GM19099 (cell line): ENCODE measurements around the gene WDR5B.

ENCODE experiments used
- POLR2A ChIP-seq: IDR thresholded peaks from 3 replicates; pipeline ENCODE4 v1.6.1; 2011; ENCODE audit warnings: low read depth; ENCODE audit not compliant: insufficient read length; ENCODE audit errors: extremely low read depth

The WDR5B gene

DNA sequence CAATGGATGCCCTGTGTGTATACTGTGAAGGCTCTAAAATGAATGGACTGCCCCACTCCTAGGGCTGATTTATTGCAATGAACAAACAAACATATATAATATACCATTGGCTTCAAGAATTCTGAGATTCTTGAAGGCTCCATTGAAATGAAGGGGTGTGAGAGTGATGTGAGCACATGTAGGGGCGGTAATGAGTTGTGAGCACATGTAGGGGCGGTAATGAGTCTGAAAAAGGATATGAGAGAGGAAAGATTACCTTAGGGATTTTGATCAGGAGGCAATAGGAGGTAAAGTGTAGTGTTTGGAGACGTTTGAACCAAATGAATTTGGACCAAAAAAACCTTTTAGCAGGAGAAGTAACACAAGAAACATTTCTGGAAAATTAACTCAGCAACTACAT, 28.2 kb downstream of the WDR5B start:
- no peak for TF ChIP-seq POLR2A

DNA sequence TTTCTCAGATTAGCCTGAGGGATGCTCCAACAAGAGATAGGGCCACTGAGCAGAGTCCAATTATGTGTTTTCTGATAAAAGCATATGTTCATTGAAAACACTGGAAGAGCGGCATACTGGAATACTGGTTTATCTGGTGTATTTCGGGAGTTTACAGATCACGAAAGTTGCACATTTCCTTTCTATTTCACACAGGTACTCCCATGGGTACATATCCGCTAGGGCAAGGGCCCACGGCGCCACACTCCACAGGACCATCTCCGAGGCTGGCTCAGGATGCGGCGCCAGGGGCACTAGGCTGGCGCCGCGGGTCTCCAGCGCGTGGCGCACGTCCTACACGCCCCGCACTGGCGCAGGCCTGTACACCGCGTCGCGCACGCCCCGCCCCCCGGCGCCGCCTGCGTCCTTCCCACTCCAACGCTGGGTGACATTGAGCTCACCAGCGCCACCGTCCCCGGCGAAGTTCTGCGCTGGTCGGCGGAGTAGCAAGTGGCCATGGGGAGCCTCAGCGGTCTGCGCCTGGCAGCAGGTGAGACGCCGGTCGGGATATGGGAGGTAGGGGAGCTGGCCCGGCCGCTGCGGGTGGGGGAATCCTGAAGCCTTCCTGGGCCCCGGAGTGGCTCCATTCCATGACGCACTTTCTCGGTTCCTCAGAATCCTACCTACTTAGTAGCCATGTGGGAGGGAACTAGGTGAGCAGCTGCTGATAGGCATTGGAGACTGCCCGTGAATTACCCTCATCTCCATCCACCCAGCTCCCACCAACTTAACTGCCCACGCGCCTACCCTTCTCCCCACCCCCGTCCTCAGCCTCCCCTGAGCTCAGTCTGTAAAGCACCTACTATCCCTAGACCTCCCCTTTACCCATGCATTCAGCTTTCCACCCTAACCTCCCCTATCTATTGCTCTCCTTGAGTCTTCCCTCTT, 31.8 kb downstream of the WDR5B start, which contains the start of gene FAM162A:
Gene FAM162A (plus strand): TSS at position 412 of the 927 bp plus-strand sequence. CDS start 84 bp downstream, at position 496.
- TF ChIP-seq POLR2A, result peak; percentile 88

DNA sequence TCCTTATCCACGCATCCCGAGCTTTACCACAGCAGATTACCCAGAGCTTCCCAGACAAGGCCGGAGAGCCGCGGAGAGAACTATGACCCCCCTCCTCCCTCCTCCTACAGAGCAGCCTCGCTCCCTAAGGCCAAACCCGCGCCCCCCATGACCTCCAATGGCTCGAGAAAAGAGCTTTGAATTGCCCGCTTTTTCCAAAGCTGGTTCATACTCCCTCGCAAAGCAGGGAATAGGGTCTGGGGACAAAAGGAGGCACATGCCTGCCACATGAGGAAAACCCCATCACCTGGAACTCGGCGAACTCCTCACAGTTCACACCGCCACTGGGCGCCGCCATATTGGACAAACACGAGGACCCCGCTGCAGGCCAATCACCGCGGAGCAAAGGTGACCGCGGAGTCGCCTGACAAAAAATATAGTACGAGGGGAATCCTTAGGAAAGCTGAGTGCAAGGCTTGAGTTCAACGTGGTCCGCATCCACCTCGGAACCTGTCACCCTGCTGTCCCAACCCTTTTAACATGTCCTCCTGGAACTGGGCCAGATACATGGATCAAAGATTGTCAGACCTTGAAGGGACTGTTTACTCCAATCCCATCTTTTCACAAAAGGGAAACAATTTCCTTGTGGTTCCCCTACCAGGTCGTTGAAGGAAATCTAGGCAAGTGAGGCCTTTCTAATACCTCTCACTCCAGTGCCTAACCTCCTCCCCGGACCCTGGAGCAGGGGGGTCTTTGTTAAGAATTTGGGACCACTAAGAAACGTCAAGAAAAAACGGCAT, 32.8 kb downstream of the WDR5B start, which contains the start of gene MIX23:
Gene MIX23 (minus strand): TSS at position 344 of the 779 bp plus-strand sequence. CDS start 7 bp downstream, at position 337.
- TF ChIP-seq POLR2A, result peak; percentile 77

DNA sequence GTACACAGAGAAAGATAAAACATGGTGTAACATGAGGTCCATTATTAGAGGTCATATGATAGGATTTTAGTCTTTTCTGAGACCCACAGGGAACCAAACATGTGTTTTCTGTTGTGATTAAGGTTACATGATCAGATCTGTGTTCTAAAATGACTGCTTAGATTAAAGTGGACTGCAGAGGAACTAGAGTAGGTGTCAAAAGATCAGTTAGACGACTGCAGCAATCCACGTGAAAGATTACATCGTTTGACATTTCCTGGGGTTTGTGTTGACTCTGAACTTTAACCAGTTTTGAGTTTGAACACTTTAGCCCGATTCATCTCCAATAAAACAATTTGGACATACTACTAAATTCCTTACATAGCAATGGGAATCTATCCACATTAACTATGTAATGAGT, 37.9 kb downstream of the WDR5B start:
- TF ChIP-seq POLR2A, result no peak

DNA sequence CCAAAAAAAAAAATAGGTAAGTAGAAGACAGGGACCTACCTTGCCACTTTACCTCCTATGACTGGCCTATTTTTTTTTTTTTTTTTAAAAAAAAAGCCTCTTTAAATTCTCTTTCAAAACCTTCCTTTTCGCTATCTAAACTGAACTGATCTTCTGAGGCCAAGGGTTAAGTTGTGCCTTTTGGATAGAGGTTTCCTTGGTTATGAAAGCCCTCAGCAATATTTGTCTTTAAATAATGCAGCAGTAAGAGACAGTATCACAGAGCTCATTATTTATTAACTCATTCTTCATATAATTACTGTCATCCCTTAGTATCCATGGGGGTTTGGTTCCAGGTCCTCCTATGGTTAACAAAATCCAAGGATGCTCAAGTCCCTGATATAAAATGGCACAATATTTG, 41.8 kb downstream of the WDR5B start:
- no peak for TF ChIP-seq POLR2A

DNA sequence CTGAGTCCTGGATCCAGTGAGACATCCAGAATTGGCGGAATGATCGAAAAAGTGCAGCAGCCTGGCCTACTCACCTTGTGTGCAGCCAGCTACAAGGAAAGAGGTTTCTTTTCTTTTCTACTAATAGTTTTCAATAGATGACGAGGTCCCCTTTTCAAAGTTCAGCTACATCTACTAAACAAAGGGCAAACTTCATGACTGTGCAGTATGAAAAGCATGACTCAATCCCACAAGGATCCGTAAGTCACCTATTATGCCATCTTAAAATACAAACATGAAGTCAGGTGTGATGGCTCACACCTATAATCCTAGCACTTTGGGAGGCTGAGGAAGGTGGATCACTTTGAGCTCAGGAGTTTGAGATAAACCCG, 49.5 kb downstream of the WDR5B start:
- no peak for TF ChIP-seq POLR2A

DNA sequence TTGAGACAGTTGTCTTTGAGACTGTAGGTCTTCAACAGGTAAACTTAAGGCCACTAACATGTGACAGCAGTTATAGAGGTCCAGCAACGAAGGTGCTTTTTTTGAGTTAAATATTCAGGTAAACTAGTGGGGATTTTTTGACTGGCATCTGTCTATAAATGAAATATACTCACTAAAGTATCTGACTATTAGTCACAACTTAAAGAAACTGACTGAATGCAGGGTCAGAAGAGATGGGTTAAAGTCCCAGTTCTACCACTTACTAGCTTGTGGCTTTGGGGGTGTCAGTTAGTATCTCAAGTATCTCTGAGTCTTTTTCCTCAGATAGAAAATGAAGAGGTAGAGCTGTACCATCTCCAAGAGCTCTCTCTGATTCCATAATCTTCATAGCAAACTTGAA, 50.8 kb downstream of the WDR5B start:
- no peak for TF ChIP-seq POLR2A

DNA sequence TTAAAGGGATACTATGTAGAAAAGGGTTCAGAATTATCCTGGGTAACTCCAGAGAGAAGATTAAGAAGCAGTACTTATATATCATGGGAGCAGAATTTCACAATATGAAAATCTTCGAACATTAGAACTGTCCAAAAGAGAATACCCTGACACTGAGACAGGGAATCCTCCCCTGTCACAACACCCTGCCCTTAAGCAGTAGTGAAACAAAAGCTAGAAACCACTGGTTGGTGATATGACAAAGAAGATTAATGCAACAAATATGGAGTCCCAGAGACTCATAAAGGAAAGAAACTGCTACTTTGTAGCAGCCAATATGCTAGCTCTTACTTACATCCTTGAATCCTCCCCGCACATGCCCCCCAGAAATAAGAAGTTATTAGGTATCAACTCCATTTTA, 51.4 kb downstream of the WDR5B start:
- TF ChIP-seq POLR2A, result no peak
